ENCODE results near the gene RAB15. TPM values are rescaled to one million over a fixed set of nuclear protein-coding genes. Genes with fewer than 3 reads are reported as not detected.

Gene RAB15
- polyA plus RNA-seq (2012; ENCODE audit: insufficient read depth, insufficient read length, low read depth): 2.8 TPM

DNA sequence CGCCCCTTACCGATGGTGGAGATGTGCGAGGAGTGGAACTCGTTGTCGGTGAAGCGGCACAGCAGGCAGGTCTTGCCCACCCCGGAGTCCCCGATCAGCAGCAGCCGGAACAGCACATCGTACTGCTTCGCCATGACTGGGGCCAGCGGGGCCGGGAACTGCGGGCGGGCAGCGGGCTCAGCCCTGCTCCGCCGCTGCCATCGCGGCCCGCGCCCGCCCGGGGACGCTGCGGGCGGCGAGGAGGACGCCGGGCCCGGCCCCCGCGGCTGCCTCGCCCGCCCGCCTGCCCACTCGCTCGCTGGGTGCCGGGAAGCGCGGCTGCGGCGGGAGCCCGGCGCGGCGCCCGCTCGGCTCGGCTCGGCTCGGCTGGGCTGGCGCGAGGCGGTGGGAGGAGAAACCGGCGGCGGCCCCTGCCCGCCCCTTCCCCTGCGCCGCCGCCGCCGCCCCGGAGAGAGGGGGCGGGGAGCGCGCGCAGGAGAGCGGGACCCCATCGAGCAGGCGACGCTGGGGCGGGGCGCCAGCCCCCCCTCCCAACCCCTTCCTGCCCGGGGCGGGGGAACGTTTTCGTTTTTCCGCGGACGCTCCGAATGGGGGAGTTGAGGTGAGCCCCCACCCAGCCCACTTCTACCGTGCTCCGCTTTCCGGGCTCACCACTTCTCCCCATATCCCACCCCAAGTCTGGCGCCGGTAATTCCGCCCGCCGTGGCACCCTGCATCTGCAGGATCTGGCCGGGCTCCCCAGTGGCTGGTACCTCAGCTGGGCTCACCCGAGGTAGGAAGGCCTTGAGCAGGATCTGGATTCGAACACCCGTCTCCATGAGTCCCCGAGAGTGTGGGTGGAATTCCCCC, at the start of gene RAB15:
TSS of gene RAB15 (minus strand) at position 394 of the 849 bp plus-strand sequence. CDS start at position 134, 260 bp downstream.
- Histone ChIP-seq H3K4me3 (ENCODE audit: low read depth, low read length) (peak within 1 kb of the TSS; percentile 57), H3K4me1 (no peaks in the 10 kb centered on the region), H3K36me3 (no peaks in the 10 kb centered on the region), H3K27me3 (no peaks in the 10 kb centered on the region; the same call in 1 of the 2 replicates), H3K9me3 (no peaks in the 10 kb centered on the region)
- TF ChIP-seq, protein P1, sequence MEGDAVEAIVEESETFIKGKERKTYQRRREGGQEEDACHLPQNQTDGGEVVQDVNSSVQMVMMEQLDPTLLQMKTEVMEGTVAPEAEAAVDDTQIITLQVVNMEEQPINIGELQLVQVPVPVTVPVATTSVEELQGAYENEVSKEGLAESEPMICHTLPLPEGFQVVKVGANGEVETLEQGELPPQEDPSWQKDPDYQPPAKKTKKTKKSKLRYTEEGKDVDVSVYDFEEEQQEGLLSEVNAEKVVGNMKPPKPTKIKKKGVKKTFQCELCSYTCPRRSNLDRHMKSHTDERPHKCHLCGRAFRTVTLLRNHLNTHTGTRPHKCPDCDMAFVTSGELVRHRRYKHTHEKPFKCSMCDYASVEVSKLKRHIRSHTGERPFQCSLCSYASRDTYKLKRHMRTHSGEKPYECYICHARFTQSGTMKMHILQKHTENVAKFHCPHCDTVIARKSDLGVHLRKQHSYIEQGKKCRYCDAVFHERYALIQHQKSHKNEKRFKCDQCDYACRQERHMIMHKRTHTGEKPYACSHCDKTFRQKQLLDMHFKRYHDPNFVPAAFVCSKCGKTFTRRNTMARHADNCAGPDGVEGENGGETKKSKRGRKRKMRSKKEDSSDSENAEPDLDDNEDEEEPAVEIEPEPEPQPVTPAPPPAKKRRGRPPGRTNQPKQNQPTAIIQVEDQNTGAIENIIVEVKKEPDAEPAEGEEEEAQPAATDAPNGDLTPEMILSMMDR (IDR thresholded peaks at IDR 0.05; ENCODE audit: low read depth, low read length): no peak
- peak; percentile 63 for DNase-seq

DNA sequence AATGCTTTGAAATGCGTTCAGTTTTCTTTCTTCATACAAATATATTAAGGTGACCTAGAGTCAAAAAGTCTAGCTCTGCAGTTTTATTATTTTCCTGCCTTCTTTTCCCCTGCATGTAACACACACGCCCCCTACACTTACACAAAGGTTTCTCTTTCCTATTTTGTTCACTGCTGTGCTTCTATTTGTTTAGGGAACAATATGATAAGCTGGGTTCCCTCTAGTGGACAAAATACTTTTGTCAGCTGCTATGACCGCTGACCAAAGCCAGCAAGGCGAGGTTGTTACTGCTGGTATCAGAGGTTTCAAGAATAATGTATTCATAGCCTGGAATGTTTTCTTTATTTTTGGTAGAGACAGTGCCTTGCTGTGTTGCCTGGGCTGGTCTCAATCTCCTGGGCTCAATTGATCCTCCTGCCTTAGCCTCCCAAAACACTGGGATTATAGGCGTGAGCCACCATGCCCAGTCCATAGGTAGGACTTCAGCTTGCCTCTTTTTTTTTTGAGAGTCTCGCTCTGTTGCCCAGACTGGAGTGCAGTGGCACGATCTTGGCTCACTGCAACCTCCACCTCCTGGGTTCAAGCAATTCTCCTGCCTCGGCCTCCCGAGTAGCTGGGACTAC, 47.9 kb upstream of the RAB15 start:
- no peaks in the 10 kb centered on the region for H3K27me3 ChIP-seq
- no peaks in the 10 kb centered on the region for H3K9me3 ChIP-seq
- H3K4me3 ChIP-seq (ENCODE audit: low read depth, low read length): no peak overlapping the region
- TF ChIP-seq, protein P1 (IDR thresholded peaks at IDR 0.05; ENCODE audit: low read depth, low read length): peak; percentile 72
- H3K4me1 ChIP-seq: no peaks in the 10 kb centered on the region
- peaks cover 6% of the 10 kb centered on the region for H3K36me3 ChIP-seq
- peak; percentile 16 for DNase-seq

DNA sequence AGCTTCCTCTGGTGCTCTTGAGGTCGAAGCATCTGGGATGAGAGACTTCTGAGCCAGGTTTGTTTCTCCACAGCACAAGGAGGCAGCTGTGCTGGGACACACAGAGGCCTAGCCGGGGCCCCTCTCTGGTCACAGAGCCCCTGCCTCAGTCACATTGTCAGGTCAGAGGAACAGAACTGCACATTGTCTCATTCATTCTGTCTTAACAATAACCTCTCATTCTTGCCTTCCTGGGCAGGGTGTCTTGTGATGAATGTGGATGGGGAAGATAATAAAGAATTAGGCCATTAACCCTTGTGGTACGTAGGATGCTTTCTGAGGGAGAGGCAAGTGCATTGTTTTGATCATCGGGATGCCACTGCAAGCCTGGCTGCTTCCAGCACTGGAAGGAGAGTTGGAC, 44.3 kb upstream of the RAB15 start:
- TF ChIP-seq, protein P1 (IDR thresholded peaks at IDR 0.05; ENCODE audit: low read depth, low read length): no peak
- H3K9me3 ChIP-seq: no peaks in the 10 kb centered on the region
- peaks cover 6% of the 10 kb centered on the region for H3K36me3 ChIP-seq
- H3K27me3 ChIP-seq: no peaks in the 10 kb centered on the region
- no peak overlapping the region for H3K4me3 ChIP-seq (ENCODE audit: low read depth, low read length)
- DNase-seq: no peak
- no peaks in the 10 kb centered on the region for H3K4me1 ChIP-seq

DNA sequence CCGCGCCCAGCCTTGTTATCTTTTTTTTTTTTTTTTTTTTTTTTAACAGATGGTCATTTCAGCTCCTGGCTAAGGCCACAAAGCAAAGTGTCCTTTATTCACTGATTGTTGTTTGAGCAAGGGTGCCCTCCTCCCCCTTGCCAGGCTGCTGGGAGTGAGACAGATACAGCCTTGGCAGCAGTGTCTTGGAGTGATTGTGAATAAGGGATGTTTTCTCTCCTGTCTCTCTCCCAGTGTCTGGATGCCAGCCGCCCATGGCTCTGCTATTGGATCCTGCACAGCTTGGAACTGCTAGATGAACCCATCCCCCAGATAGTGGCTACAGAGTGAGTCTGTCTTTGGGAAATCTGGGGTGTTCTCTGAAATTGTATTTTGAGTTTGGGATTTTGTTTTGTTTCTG, 43.3 kb upstream of the RAB15 start:
- peaks cover 6% of the 10 kb centered on the region for H3K36me3 ChIP-seq
- no peak for DNase-seq
- TF ChIP-seq, protein P1 (IDR thresholded peaks at IDR 0.05; ENCODE audit: low read depth, low read length): no peak

DNA sequence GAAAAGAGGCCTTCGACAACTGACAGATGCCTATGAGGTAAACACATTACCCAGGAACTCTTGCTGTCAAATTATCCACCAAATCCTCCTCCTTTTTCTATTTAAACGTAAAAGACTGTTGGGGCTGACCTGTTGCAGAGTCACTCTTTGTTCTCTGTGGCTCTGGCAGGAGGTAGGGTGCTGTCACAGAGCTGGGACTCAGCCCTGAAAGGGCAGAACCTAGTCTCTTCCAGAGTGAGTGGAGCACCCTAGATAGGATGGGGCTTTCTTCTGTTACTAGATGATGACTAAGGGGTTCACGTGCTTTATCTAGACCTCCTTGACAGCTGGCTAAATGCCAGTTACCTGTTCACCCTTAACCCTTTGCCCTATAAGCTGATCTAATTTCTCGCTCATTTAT, 40.2 kb upstream of the RAB15 start:
- H3K4me3 ChIP-seq (ENCODE audit: low read depth, low read length): no peak overlapping the region
- no peaks in the 10 kb centered on the region for H3K4me1 ChIP-seq
- TF ChIP-seq, protein P1 (IDR thresholded peaks at IDR 0.05; ENCODE audit: low read depth, low read length): no peak
- no peaks in the 10 kb centered on the region for H3K9me3 ChIP-seq
- H3K36me3 ChIP-seq: peaks cover 6% of the 10 kb centered on the region; the same call in 1 of the 2 replicates
- DNase-seq: no peak
- H3K27me3 ChIP-seq: no peaks in the 10 kb centered on the region

More for the DNA sequence above, 43.3 kb upstream of the RAB15 start:
- H3K9me3 ChIP-seq: no peaks in the 10 kb centered on the region
- H3K27me3 ChIP-seq: no peaks in the 10 kb centered on the region
- H3K4me3 ChIP-seq (ENCODE audit: low read depth, low read length): no peak overlapping the region
- H3K4me1 ChIP-seq: no peaks in the 10 kb centered on the region

Data from BE2C (cell line).